ENCODE measurements around the gene SH2D3C.
A peak's percentile ranks its signal among the peaks of the same experiment; 100 is the strongest.

Gene SH2D3C

DNA sequence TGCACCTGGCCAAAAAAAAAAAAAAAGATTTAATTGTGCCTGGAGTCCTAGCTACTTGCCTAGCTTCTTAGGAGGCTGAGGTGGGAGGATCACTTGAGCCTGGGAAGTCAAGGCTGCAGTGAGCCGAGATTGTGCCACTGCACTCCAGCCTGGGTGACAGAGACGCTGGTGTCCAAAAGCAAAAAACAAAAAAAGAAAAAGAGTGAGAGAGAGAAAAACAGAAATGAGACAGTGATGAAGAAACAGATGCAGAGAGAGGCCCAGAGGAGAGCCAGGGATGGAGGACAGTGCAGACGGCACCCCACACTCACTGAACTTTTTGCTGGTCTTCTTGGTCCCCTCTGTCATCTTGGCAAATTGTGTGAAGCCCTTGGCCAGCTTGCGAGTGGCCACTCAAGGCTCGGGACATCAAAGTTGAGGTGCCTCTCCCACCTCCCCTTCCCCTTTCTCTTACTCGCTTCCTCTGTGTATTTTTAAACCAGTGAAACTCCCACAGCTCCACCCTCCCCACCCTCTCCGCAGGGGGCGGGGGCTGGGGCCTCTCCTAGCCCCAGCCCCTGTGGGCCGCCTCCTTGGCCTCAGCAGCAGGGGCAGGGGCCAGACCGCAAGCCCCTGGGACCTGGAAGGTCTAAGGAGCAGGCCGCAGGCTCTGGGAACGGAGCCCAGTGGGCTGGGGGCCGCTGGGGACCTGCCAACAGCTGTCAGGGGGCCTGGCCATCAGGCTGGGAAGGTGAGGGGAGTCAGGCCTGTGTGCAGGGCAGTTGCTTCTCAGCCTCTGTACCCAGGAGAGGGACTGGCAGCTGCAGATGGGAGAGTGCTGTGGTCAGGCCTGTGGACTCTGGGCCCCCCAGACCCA is at the start of gene SH2D3C:
TSS of gene SH2D3C (minus strand) at position 387 of the 856 bp plus-strand sequence. CDS start at position 348, 39 bp downstream.
- peak; percentile 69 for DNase-seq

DNA sequence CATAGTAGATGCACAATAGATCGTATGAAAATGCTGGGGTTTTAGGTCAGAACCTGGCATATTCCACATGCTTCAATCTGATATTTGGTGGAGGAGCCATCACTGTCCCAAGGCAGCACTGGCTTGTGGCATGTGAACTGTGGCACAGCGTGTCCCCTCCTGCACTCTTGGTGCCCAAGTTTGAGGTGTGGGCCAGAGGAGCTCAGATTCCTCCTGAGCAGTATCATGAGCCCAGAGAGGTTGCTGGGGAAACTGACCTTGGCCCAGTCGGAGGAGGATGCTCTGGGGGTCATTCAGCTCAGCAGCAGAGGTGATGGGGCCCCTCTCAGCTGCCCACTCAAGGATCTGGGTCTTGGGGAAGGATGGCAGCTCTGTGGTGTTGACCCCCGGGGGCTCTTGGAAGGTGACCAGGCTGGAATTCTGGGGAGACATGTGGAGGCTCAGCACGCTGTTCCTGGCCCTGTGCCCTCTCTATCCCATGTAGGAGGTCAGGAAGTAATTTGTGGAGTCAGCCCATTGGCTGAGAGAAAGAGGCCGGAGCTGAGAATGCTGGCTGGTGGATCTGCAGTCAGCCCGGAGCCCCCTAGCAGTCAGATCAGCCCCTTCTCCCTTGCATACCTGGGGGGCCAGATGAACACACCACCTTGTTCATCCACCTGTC is 47.9 kb upstream of the SH2D3C start:
- no peak for DNase-seq

GRCh38 chr9:127825319-127826051 is 47.0 kb upstream of the SH2D3C start:
- peak; percentile 23 for DNase-seq

- no peak for DNase-seq
These were observed 43.6 kb upstream of the SH2D3C start for GRCh38 chr9:127822108-127822507.

- no peak for DNase-seq
These were observed 40.1 kb upstream of the SH2D3C start for GRCh38 chr9:127818574-127818973.

DNA sequence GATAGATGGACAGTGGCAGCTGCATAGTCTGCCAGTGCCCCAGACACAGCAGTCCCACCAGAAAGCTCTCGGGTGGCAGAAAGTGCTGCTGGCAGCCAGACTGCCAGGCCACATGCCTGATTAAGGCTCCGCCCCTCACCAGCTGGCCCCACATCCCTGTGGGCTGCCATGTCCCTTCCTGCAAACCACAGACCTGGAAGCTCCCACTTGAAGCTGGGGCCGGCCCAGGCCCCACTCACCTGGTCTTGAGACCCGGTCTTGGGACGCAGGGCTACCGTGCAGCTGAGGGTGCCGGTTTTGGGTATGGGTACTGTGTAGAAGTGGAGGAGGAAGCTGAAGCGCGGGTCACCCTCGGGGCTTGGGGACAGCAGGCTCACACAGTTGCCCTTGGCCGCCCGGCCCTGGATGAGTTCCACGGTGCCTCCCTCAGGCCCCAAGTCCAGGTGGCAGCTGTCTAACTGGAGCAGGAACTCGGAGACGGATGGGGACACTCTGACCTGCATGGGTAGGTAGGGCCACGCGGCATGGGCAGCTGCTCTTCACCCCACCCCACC is 39.5 kb upstream of the SH2D3C start:
- no peak for DNase-seq

DNA sequence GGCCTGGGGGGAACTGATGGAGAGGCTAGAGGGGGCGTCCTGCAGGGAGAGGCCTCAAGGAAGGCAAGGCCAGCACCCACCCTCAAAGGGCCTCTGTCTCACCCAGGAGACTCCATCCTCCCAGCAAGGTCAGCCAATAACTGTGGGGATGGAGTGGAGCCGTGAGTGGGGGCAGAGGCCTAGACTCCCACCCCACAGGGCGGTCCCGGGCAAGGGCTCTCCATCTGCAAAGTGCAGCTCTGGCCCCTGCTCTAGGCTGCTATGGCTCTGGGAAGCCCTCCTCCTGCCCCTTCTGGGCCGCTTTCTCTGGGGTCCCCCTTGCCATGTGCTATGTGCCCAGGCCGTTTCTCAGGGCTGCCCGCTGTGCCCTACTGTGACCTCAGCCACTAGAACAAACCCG is 38.3 kb upstream of the SH2D3C start:
- no peak for DNase-seq

DNA sequence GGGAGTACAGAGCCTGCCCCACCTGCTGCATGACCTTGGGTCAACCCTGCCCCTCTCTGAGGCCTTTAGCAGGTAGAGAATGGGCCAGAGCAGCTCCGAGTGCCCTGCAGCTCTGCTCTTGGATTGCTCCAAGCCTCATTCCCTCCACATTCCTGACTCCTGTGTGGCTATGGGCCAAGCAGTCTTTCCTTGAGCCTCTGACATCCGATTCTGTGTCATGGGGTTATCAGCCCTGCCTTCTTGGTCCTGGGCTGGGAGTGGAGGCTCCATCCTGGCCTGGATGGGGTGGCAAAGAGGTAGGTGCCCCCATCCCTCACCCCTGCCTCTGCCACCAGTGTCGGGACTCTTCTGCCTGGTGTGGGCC is 37.9 kb upstream of the SH2D3C start:
- no peak for DNase-seq

- DNase-seq, result no peak
These were observed 37.3 kb upstream of the SH2D3C start for GRCh38 chr9:127815512-127816361.

DNA sequence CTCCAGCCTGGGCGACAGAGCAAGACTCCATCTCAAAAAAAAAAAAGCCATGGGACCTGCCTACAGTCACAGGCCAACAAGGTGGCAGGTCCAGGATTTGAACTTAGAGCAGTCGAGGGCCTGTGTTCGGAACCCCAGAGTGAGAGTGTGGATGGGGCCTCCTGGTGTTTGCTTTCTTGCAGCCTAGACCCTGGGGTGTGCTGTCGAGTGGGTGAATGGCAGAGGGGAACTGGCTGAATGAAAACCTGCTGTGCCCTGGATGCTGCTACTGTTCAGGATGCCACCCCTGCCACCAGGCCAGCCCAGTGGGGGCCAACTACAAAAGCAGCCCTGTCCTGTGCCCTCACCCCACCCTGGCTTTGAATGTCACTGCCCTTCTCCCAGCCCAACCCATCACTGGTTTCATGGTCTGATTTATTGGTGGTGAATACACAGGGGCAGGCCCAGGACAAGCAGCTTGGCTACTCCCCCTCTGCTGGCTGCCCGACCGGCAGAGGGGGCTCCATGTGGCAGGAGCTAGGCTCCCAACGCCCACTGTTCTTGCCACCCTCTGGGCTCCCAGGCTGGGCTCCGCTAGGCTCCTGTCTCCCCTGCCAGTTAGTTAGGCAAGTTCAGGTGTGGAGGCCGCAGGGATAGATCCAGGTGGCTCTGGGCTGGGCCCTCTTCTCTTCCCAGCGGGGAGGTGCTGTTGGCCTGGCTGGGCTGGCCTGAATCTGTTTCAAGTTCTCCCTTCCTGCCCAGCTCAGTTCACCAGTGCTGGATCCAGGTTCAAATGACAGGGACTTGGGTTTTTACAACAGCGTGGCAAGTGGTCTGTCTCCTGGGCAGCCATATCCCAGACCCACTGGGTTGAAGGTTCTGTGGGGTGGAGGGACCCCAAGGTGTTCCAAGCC is 36.4 kb upstream of the SH2D3C start:
- no peak for DNase-seq

GRCh38 chr9:127813686-127814226 is 35.3 kb upstream of the SH2D3C start:
- no peak for DNase-seq

GRCh38 chr9:127812936-127813675 is 34.6 kb upstream of the SH2D3C start:
- DNase-seq, result no peak

GRCh38 chr9:127812011-127812410 is 33.5 kb upstream of the SH2D3C start:
- DNase-seq, result no peak

DNA sequence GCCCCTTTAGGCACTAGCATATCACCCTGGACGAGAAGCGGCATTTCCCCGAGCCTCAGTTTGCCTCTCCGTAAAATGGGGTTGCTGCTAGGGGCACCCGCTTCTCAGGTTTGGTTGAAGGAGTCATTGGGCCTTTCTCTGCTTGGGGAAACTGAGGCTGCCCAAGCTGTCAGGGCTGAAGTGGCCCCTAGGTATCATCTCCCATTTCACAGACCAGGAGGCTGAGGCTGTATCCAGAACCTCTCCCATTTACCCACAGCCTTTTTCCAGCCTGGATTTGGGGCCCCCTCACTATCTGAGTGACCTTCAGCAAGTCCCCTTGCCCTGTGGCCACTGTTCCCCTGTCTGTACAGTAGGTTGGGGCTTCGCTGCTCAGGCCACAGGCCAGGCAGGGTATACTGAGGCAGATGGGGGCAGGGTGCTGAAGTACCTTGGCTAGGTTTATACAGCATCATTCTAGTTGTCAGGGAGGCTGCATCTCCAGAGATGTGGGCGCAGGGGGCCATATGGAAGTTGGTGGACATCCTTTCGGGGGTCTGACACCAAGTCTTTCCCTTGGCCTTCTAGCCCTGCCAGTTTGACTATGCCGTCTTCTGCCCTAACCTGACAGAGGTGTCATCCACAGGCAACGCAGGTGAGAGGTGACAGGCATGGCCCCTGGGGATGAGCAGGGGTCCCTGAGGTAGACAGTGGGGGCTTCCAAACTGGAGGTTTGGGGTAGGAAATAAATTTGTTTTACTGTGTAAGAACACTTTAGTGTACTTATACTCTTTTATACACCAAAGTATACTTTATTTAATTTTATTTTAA is 32.1 kb upstream of the SH2D3C start:
- DNase-seq, result no peak

DNA sequence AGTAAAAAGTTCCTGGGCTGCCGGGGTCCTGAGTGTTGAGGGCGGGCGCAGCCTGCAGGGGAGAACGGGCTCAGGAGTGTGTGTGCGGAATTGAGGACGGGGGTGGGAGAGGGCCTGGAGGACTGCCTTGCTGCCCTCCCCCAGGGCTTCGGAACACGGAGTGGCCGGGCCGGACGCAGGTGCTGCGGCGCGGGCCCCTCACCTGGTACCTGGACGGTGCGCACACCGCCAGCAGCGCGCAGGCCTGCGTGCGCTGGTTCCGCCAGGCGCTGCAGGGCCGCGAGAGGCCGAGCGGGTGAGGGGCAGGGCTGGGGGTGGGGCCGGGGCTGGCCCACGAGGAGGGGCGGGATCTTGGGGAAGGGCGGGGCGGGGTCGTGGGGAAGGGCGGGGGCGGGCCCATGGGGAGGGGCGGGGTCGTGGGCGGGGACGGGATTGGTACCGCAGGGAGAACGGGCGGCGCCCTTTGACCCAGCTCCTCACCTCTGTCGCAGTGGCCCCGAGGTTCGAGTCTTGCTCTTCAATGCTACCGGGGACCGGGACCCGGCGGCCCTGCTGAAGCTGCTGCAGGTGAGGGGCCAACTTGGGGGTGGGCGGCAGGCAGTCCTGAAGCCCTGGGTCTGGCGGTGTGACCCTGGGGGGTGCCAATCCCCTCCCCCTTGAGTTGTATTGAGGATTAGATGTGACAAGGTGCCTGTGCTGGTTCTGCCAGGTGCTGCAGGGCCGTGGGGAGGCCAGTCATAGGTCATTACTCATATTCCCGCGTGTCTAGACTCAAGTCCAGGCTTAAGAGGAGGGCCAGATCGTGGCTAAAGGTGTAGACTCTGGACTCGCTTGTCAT is 31.3 kb upstream of the SH2D3C start:
- no peak for DNase-seq

DNA sequence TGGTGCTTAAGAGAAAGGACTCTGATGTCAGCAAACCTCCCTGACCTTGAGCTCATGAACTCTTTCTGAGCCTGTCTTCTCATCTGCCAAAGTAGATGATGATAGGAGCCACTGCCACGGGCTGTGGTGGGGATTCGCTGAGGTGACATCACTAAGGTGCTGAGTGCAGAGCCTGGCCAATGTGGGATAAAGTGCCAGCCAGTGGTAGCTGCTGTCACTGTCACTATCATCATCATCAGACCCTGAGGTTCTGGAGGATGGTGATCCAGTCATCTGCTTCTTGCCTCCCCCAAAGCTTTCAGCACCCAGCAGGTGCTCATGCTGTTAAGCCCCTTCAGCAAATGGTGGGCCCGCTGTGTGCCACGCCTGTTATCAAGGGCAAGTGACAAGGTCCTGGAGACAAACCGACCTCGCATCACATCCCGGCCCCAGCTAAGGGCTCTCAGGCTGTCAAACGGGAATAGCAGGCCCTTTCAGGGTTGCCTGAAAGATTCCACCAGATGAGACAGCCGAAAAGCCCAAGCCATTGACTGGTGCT is 30.6 kb upstream of the SH2D3C start:
- no peak for DNase-seq

- no peak for DNase-seq
These were observed 30.0 kb upstream of the SH2D3C start for GRCh38 chr9:127808347-127809001.

GRCh38 chr9:127806871-127807270 is 28.4 kb upstream of the SH2D3C start:
- no peak for DNase-seq
